Epithelial cell of proximal tubule (primary cell): Measurements from ENCODE around the gene CTIF. TPM values are rescaled to one million over a fixed set of nuclear protein-coding genes. Genes with fewer than 3 reads are reported as not detected.

Experiments used
- DNase-seq: peaks from one replicate; pipeline ENCODE4 v3.0.0-alpha.2; 2011; ENCODE audit warnings: low read depth
- H3K4me3 ChIP-seq: 2 replicates; pipeline ENCODE4 v1.5.1; 2011; ENCODE audit warnings: low read depth, mild to moderate bottlenecking, low read length
- total RNA-seq: library from RNA; depleted of rRNA; stranded (reverse); fragments of >200 nt; gene quantifications from 2 replicates; pipeline ENCODE4 v1.2.3, GENCODE V29; 2015
- TF ChIP-seq, protein P1 (sequence below): conservative IDR thresholded peaks from 2 replicates; pipeline ENCODE4 v1.5.1; 2012; ENCODE audit warnings: low read depth, mild to moderate bottlenecking, low read length

CTIF gene
- total RNA-seq, 1 donor from 2014 or later = 12.9 TPM

DNA sequence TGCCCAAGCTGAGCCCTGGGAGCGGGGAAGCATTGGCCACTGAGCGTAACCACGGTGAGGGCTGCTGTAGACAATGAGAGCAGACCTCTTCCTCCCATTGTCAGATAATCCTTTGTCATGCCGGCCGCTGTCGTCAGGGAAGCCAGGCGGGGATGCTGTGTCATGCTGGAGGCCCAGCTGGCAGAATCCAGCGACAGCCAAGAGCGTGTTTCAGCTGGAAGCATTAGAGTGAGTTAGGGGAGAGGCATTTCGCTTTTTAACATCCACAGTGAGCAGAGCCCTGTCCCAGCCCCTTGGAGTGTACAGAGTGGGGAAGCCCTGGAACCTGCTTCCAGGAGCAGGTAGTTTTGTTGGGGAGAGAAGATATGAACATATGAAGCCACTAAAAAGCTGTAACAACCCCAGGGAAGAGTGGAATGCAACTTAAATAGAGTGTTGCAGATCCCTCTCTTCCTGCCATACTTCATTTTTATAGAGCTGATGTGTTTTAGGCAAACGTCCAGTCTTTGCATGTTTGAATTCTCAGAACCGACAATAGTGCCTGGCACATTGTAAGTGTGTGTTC lies 7.0 kb downstream of the CTIF start:
- TF ChIP-seq, protein P1, sequence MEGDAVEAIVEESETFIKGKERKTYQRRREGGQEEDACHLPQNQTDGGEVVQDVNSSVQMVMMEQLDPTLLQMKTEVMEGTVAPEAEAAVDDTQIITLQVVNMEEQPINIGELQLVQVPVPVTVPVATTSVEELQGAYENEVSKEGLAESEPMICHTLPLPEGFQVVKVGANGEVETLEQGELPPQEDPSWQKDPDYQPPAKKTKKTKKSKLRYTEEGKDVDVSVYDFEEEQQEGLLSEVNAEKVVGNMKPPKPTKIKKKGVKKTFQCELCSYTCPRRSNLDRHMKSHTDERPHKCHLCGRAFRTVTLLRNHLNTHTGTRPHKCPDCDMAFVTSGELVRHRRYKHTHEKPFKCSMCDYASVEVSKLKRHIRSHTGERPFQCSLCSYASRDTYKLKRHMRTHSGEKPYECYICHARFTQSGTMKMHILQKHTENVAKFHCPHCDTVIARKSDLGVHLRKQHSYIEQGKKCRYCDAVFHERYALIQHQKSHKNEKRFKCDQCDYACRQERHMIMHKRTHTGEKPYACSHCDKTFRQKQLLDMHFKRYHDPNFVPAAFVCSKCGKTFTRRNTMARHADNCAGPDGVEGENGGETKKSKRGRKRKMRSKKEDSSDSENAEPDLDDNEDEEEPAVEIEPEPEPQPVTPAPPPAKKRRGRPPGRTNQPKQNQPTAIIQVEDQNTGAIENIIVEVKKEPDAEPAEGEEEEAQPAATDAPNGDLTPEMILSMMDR = no peak
- no peak for DNase-seq
- H3K4me3 ChIP-seq = no peak overlapping the region

DNA sequence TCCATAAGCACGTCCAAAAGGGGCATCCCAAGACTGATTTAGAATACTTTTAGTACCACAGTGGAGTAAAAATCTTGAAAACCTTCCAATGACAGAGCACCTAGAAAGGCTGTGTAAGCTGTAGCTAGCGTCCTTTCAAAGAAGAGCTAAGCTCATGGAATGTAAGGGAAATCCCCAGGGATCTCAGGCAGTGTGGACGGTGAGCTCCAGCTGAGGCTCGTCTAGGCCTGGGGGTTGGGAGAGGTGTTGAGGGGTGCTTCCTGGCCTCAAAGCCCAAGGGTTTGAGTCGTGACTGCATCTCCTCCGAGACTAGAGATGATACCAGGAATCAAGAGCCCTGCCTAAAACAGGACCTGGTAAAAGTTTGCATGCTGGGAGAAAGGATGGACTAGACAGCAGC lies 7.6 kb downstream of the CTIF start:
- no peak for DNase-seq
- H3K4me3 ChIP-seq = no peak overlapping the region
- TF ChIP-seq, protein P1 = no peak

- DNase-seq = no peak
- TF ChIP-seq, protein P1 = no peak
- H3K4me3 ChIP-seq = no peak overlapping the region
These were observed 8.7 kb downstream of the CTIF start for GRCh38 chr18:48547531-48547981.

DNA sequence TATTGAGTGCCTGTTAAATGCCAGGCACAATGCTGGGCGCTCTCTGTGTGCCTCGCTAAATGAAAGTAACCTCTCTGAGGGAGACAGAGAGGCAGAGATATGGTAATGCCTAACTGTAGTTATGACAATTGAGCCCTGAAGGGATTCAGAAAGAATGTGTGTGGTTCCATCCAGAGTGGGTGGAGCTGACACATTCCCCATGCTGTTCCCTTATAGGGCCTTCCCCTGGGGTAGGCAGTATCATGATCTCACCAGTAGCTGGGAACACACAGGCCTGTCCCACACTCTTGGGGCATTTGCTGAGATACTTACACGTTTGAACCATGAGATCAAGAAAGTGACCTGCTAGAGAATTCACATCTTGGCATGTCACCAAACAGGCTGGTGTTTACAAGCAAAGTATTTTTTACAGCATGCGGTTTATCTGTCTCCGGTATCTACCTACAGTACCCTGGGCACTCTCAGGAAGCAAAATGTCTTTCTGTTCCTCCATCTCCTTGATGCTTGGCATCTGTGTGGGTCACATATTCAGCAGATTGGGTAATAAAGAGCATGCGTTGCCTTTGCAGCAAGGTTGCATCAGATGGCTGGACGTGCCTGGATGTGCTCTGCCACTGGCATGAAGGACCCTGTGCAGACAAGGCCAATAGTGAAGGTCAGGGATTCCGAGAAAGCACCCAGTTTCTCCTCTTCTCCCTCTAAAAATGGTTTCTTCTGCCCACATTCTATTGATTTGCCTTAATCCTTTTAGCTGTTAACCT lies 9.4 kb downstream of the CTIF start:
- TF ChIP-seq, protein P1 = no peak
- no peak overlapping the region for H3K4me3 ChIP-seq
- DNase-seq = peak; percentile 63

DNA sequence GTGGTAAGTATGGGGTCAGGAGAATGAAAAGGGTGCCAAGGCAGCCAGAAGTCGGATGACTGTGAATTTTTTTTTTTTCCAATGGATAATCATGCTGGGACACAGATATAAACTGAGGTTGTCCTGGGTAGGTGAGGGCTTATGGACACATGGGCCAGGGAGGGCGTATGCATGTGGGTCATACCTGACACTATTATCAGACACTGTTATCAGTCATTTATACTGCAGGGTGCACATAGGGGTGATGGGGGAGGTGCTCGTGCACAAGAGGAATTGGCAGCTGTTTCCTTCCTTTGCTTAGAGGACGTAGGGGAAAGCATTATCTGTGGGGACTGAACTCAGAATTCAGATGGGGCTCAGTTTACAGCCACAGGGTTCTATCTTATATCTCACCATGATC lies 10.1 kb downstream of the CTIF start:
- H3K4me3 ChIP-seq = no peak overlapping the region
- TF ChIP-seq, protein P1 = no peak
- DNase-seq = no peak

DNA sequence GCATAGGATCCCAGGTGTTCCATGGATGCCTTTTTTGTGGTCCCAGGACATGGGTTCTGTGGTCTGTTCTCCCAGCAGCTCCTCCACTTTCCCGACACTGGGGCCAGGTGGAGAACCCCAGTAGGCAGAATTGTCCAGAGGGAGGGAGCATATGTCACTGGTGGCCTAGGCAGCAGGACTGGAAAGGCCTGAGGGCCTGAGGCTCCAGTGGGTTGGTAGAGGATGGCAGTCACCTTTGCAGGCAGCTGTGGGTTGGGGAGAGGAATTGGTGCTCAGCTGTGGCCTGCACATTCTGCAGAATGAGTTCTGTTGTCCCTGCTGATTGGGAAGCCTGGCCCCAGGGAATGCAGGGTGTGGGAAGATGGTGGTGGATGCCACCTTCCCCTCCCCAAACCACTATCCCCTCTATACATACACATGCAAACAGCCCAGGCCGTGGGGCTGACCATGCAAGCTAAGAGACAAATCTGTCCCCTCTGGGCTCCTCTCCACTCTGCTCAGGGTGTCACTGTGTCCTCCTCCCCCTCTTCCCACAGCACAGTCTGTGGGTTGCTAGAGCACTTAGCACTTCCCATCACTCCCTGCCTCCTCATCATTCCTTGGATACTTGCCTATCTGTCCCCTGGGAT lies 11.4 kb downstream of the CTIF start:
- TF ChIP-seq, protein P1 = no peak
- H3K4me3 ChIP-seq = no peak overlapping the region
- DNase-seq = no peak
